ENCODE data around the gene NRP2.
A peak's percentile ranks its signal among the peaks of the same experiment; 100 is the strongest.

Gene NRP2

GRCh38 chr2:205759257-205759656, 77.0 kb downstream of the NRP2 start:
- no peak for DNase-seq

- no peak for DNase-seq
These were observed 77.4 kb downstream of the NRP2 start for GRCh38 chr2:205759732-205760131.

- no peak for DNase-seq
These were observed 77.9 kb downstream of the NRP2 start for GRCh38 chr2:205760157-205760556.

- no peak for DNase-seq
These were observed 79.1 kb downstream of the NRP2 start for GRCh38 chr2:205761421-205761820.

GRCh38 chr2:205762881-205763280, 80.6 kb downstream of the NRP2 start:
- DNase-seq: no peak

- DNase-seq: peak in 1 of 2 donors; percentile 16
These were observed 81.5 kb downstream of the NRP2 start for GRCh38 chr2:205763708-205764211.

- no peak for DNase-seq
These were observed 82.0 kb downstream of the NRP2 start for GRCh38 chr2:205764270-205764746.

- DNase-seq: no peak
These were observed 82.8 kb downstream of the NRP2 start for GRCh38 chr2:205765151-205765550.

GRCh38 chr2:205766779-205767359, 84.6 kb downstream of the NRP2 start:
- DNase-seq: peak in 1 of 2 donors; percentile 48

GRCh38 chr2:205767617-205768016, 85.3 kb downstream of the NRP2 start:
- no peak for DNase-seq

GRCh38 chr2:205768341-205768740, 86.0 kb downstream of the NRP2 start:
- DNase-seq: no peak

- no peak for DNase-seq
These were observed 86.7 kb downstream of the NRP2 start for GRCh38 chr2:205768815-205769494.

- DNase-seq: peak in 1 of 2 donors; percentile 63
These were observed 87.2 kb downstream of the NRP2 start for GRCh38 chr2:205769495-205769850.

- DNase-seq: no peak
These were observed 87.6 kb downstream of the NRP2 start for GRCh38 chr2:205769879-205770278.

GRCh38 chr2:205770577-205770976, 88.3 kb downstream of the NRP2 start:
- DNase-seq: no peak

- DNase-seq: no peak
These were observed 88.7 kb downstream of the NRP2 start for GRCh38 chr2:205771031-205771430.

- no peak for DNase-seq
These were observed 89.4 kb downstream of the NRP2 start for GRCh38 chr2:205771666-205772065.

GRCh38 chr2:205772983-205773382, 90.7 kb downstream of the NRP2 start:
- no peak for DNase-seq

- DNase-seq: no peak
These were observed 91.7 kb downstream of the NRP2 start for GRCh38 chr2:205773989-205774388.

- DNase-seq: no peak
These were observed 93.0 kb downstream of the NRP2 start for GRCh38 chr2:205775097-205775877.

- no peak for DNase-seq
These were observed 93.8 kb downstream of the NRP2 start for GRCh38 chr2:205776139-205776538.

- DNase-seq: no peak
These were observed 94.4 kb downstream of the NRP2 start for GRCh38 chr2:205776720-205777119.

GRCh38 chr2:205778356-205778755, 96.1 kb downstream of the NRP2 start:
- no peak for DNase-seq

GRCh38 chr2:205780645-205781044, 98.3 kb downstream of the NRP2 start:
- DNase-seq: peak in 1 of 2 donors; percentile 85
